K562 (cell line): ENCODE data around the gene USP37. TPM values are rescaled to one million over a fixed set of nuclear protein-coding genes. Genes with fewer than 3 reads are reported as not detected.

Experiments used
- AFF4 ChIP-seq: sonication (generic); formaldehyde crosslinking; IDR thresholded peaks from 2 replicates; pipeline ENCODE4 v1.8.0; 2023; ENCODE audit warnings: mild to moderate bottlenecking, missing genetic modification reagents
- ATF7 ChIP-seq: fragments of 450-650 bp; IDR thresholded peaks from 2 replicates; pipeline ENCODE4 v1.7.1; 2014; ENCODE audit warnings: mild to moderate bottlenecking, moderate library complexity
- NFRKB ChIP-seq: fragments of 450-650 bp; IDR thresholded peaks from 2 replicates; pipeline ENCODE4 v1.6.1; 2016; ENCODE audit warnings: low read depth
- NR4A1 ChIP-seq, 2 experiments: fragments of 250-450 bp in 1 of 2; fragments of 450-650 bp in 1 of 2; sonication (Bioruptor Pico) in 1 of 2; IDR thresholded peaks; 2 replicates each; pipeline versions ENCODE4 v1.4.0 to v1.6.1; 2016 to 2020; ENCODE audit warnings: mild to moderate bottlenecking in 2 of 2, missing compliant biosample characterization in 1 of 2, missing genetic modification characterization in 1 of 2, moderate library complexity in 1 of 2
- RBM22 ChIP-seq: fragments of 200-400 bp; formaldehyde crosslinking; IDR thresholded peaks from 2 replicates; pipeline ENCODE4 v1.6.1; 2018; ENCODE audit warnings: low read length, low read depth; ENCODE audit not compliant: poor library complexity, severe bottlenecking
- REST ChIP-seq, 2 experiments: fragments of 450-650 bp; formaldehyde crosslinking in 1 of 2; IDR thresholded peaks; 2 replicates each; pipeline versions ENCODE4 v1.4.0 to v1.6.1; 2014 to 2020; ENCODE audit warnings: mild to moderate bottlenecking in 2 of 2, borderline replicate concordance in 1 of 2, low read depth in 1 of 2
- ZKSCAN8 ChIP-seq: fragments of 200-800 bp; sonication (Bioruptor generic); IDR thresholded peaks from 2 replicates; pipeline ENCODE4 v1.6.1; 2016; ENCODE audit warnings: missing genetic modification characterization, missing compliant biosample characterization
- ZNF384 ChIP-seq: IDR thresholded peaks from 2 replicates; pipeline ENCODE4 v1.6.1; 2012; ENCODE audit warnings: low read depth, low read length, improper control_type of control experiment
- ZNF592 ChIP-seq: fragments of 450-650 bp; IDR thresholded peaks from 2 replicates; pipeline ENCODE4 v1.6.1; 2017; ENCODE audit warnings: antibody characterized with exemption, mild to moderate bottlenecking
- polyA plus RNA-seq, 8 experiments: library from polyadenylated mRNA; depleted of rRNA in 4 of 8; stranded (reverse) in 5 of 8; unstranded in 3 of 8; fragments of >200 nt; fragmentation: Nextera tagmentation in 2 of 8; fragmentation: Illumina TruSeq in 1 of 8; extraction: Ambion mirVana in 2 of 8; extraction: Trizol in 1 of 8; gene quantifications; 2 replicates each; pipeline versions ENCODE4 v1.2.1 to v1.2.3, GENCODE V29; 2011 to 2014; ENCODE audit warnings: inconsistent platforms in 1 of 8, missing spikeins in 1 of 8
- total RNA-seq, 7 experiments: library from RNA; depleted of rRNA in 6 of 7; stranded (reverse); fragments of >200 nt in 6 of 7; fragmentation: Illumina TruSeq in 2 of 7; extraction: Trizol in 2 of 7; gene quantifications; 2 replicates each; pipeline versions ENCODE4 v1.2.1 to v1.2.3, GENCODE V29; 2011 to 2021; ENCODE audit warnings: low replicate concordance in 1 of 7

Gene USP37
- total and polyA plus RNA-seq, 9 of the 15 experiments (the other 6 are each of a cell fraction or from before 2014, with no cell fraction given), result 2.0 to 14.2 (median 8.5) TPM

GRCh38 chr2:218406209-218406948 is 161.8 kb downstream of the USP37 start (continued):
- TF ChIP-seq REST (IDR thresholded peaks at IDR 0.05; ENCODE audit: borderline replicate concordance) (peak; percentile 57; the same call in 1 of the 2 replicates), REST (CRISPR knock-in tag; IDR thresholded peaks at IDR 0.05; ENCODE audit: low read depth) (peak; percentile 74; the same call in 1 of the 2 replicates), NR4A1 (CRISPR knock-in tag; IDR thresholded peaks at IDR 0.05) (no peak), NR4A1 (tag; IDR thresholded peaks at IDR 0.05) (no peak), ZNF384 (no peak), AFF4 (peak; percentile 40), ZKSCAN8 (CRISPR knock-in tag) (no peak), ATF7 (no peak), NFRKB (peak; percentile 22; the same call in 1 of the 2 replicates), RBM22 (peak; percentile 85), ZNF592 (peak; percentile 39; the same call in 1 of the 2 replicates)
